ENCODE results near the gene GPC6.
"Not testable (repeated sequence)": the region's sequence is repeated elsewhere in the genome, so short reads cannot be mapped to it uniquely, and the experiment has no call there.

GPC6 gene

GRCh38 chr13:94319501-94319900 lies 1092.9 kb downstream of the GPC6 start:
- DNase-seq = no peak

DNA sequence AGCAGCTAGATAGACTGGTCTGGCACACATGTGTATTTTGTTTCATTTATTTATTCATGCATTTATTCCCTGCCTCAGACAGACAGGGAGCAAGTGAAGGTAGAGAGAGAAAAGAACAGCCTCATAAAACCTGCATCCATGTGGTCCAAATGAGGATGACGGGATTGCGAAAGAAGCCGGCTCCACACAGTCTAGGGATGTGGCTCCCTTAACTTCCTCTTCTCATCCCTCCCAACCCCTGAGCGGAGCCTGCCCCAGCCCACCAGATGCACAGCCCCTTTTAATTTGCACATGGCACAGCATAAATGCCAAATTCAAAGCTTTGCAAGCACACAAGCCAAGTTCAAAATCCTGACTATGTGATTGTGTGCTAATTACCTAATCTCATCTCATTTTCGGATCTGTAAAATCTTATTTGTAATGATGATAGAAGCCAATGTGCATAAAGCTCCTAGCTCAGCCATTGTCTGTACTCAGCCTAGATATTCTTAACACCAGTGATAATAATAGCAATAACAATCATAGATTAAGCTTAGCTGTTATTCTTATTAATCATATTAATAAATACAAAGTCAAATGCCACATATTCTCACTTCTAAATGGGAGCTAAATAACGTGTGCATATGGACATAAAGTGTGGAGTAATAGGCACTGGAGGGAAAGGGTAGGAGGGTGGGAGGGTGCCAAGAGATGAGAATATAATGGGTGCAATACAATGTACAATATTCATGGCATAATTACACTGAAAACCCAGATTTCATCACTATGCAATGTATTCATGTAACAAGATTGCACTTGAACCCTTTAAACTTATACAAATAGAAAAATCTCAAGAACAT lies 1096.5 kb downstream of the GPC6 start:
- no peak for DNase-seq

DNA sequence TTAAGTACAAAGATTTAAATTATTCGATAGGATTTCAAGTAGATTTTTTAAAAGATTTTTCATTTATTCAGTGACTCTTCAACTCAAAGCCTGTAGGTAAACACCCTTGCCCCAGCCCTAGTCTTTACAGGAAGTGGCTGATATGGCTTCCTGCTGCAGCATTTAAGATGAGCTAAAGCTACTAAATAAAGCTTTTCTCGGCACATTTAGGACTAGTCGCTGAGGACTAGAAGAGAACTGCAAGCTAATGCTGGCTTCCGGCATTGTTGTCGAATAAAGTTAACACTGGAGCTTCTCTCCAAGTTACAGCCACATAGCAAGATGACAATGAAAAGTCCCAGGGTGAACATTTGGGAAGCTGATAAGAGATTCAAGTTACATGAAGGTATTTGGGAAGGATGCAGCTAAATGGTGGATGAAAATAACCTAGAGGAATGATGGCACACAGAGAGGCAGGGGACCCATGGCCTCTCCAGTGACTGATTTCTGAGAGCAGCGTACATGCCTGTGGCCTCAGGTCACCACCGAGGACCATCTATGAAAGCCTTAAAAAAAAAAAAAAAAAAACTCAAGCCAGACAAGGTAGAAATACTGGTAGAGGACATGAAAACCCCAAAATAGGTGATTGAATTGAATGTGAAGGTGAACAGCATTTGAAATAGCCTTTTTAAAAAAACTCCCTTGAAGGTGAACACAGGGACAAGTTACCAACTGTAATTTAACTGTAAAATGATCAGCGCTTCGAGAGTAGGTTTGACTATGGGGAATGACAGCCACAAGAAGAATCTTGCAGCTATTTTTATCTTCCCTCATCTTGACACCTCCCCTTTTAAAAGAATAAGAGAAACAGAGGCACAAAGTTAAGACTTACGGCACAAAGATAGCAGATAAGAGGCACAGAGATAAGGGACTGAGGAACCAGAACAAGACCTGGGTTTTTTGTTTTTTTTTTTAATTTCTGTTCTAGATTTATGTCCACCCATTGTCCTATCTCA lies 1097.5 kb downstream of the GPC6 start:
- DNase-seq = no peak

GRCh38 chr13:94324767-94325540 lies 1098.3 kb downstream of the GPC6 start:
- DNase-seq = no peak

DNA sequence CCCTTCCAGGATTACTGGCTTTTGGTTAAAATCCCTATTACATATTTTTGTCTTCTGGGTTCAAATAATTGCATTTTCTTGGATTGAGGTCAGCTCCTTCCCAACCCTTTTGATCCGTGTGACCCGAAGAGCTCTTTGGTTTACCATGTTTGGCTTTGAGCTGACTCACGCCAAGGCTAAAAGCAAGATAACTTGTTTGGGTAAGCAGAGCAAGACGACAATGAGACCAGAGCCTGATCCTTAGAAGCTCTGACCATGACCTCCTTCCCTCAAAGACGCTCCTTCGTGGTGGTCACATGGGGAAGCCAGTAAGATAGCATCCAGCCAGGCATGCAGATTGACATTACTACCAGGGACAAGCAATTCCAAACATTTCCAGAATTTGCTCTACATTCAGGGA lies 1099.0 kb downstream of the GPC6 start:
- no peak for DNase-seq

GRCh38 chr13:94327318-94327717 lies 1100.7 kb downstream of the GPC6 start:
- DNase-seq = no peak

DNA sequence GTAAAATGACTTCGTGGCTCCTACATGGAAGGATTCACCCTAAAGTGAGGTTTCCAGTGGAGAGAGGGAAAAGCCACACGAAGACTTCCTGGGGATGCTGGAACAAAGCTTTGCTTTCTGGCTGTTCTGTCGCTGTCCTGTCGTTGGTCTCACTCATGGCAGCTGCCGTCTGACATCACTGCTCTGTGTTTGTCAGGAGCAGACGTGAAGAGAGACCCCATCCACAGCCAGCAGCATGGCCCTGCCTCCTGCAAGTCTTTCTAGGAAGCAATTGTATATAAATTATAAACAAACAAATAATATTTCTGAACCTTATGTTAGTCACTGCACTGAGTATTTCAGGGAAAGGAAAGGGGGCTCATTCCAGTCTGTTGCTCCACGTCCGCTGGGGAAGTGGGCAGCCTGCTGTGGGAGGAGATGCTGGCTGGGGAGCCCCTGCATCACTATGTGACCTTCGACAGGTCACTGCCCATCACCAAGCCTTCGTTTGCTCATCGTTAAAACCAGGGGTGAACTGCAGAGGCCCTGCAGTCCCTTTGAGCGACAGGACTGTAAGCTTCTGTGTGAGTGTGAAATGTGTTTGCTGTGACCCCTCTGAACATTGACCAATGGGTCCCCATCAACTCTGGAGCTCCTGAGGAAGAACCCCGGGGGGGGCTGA lies 1101.9 kb downstream of the GPC6 start:
- no peak for DNase-seq

DNA sequence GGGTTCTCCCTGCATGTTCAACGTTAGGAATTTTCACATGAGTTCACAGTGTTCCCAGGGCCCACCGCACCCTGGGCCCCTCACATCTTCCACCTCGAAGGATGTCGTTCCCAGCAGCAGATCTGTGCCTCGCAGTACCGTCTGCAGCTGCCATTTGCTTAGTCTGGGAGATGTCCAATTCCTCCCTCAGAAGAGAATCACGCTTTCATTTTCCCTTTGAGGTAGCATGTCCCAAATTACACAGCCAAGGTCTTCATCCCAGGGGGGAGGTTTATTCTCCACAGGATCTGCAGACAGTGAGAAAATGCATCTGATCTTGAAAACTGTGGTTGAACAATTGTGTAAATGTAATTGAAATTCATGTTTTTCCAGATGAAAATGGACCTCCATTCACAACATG lies 1102.7 kb downstream of the GPC6 start:
- DNase-seq = no peak

GRCh38 chr13:94329754-94330551 lies 1103.3 kb downstream of the GPC6 start:
- DNase-seq = no peak

DNA sequence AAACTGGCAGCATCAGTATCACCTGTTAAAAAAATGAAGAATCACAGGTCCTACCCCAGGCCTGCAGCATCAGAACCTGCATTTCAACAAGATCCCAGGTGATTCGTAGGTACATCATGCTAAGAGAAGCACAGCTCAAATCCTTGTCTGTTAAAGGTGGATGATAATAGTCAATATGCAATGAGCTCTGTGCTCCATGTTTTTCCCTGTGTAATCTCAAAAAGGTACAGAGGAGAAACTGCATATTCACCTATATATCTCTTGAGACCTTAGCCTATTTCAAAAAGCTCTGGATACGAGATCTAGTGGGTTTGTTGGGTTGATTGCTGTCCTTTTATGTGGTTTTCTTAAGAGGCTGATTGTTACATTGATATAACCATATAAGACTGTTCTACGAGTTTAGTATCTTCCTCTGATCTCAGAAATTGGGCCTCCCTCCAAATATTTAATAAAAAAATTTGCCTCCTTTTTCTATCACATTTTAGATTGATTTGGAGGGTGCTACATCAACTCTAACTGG lies 1104.0 kb downstream of the GPC6 start:
- no peak for DNase-seq

GRCh38 chr13:94331281-94331680 lies 1104.7 kb downstream of the GPC6 start:
- DNase-seq = no peak

DNA sequence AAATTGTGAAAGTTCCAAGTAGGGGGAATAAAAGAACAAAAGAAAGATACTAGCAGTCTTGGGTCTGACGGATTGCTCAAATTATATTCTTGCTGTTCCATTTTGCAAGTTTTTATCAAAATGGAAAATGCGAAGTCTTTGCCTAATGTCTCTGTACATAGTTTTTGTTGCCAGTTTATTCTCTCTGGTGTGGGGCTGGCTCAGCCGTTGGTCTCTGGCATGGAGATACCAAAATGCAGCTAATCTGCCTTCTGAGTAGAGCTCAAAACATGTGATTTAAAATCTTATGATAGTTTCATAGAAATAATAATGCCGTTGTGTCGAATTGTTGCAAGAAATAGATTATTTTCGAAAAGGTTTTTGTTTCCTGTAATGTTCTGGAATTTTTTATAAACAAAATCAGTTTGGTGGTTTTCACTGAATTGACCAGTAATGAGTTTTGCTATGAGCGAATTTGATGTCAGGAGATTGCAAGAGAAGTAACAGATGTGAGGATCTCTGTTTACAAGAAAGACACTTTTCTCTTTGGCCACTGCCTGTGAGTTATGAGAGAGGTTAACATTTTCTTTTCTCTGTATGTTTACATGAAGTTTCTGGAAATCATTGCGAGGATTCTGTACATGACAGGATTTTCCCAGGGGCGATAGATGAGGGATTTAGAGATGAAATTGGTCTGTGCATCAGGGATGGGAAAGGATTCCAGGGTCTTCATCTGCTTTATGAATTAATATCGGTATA lies 1105.9 kb downstream of the GPC6 start:
- DNase-seq = no peak

GRCh38 chr13:94333131-94333820 lies 1106.7 kb downstream of the GPC6 start:
- no peak for DNase-seq

- DNase-seq = peak; percentile 79
Measured at GRCh38 chr13:94335761-94336526, 1109.3 kb downstream of the GPC6 start.

- no peak for DNase-seq
Measured at GRCh38 chr13:94339116-94339687, 1112.6 kb downstream of the GPC6 start.

- no peak for DNase-seq
Measured at GRCh38 chr13:94342436-94343242, 1116.0 kb downstream of the GPC6 start.

- DNase-seq = no peak
Measured at GRCh38 chr13:94343243-94343585, 1116.6 kb downstream of the GPC6 start.

- DNase-seq = not testable (repeated sequence)
Measured at GRCh38 chr13:94343687-94344086, 1117.1 kb downstream of the GPC6 start.
